ENCODE data around the gene SLC39A11. TPM values are rescaled to one million over a fixed set of nuclear protein-coding genes. Genes with fewer than 3 reads are reported as not detected.

SLC39A11 gene
- total RNA-seq, 1 donor from 2014 or later, result 5.5 TPM

GRCh38 chr17:73023759-73024158 lies 68.7 kb downstream of the SLC39A11 start:
- Mint-ChIP-seq H3K9me3 (peaks cover 11% of the 10 kb centered on the region), H3K27ac (no peak overlapping the region), H3K4me3 (no peak overlapping the region), H3K27me3 (ENCODE audit: insufficient read depth, low read depth) (peaks cover 2% of the 10 kb centered on the region), H3K36me3 (peaks cover 4% of the 10 kb centered on the region), H3K4me1 (peaks cover 5% of the 10 kb centered on the region)
- no peak overlapping the region for H3K4me3 ChIP-seq
- H3K27ac ChIP-seq, result no peak overlapping the region
- H3F3A ChIP-seq (ENCODE audit: low read depth), result no peaks in the 10 kb centered on the region
- no peak overlapping the region for H3K9ac ChIP-seq
- no peaks in the 10 kb centered on the region for H3K79me2 ChIP-seq (ENCODE audit: low read depth)
- no peaks in the 10 kb centered on the region for H3K36me3 ChIP-seq
- no peak overlapping the region for H3K4me2 ChIP-seq
- TF ChIP-seq CTCF (IDR thresholded peaks at IDR 0.05), result no peak
- TF ChIP-seq EZH2 (IDR thresholded peaks at IDR 0.05), result no peak
- TF ChIP-seq EZH2phosphoT487 (IDR thresholded peaks at IDR 0.05), result no peak
- H3K27me3 ChIP-seq, result no peaks in the 10 kb centered on the region
- DNase-seq (ENCODE audit: low spot score), result no peak
- no peaks in the 10 kb centered on the region for H4K20me1 ChIP-seq (ENCODE audit: low read depth)
- no peaks in the 10 kb centered on the region for H3K9me3 ChIP-seq (ENCODE audit: low read depth)
- no peak overlapping the region for H2AFZ ChIP-seq (replicated peaks)
- no peaks in the 10 kb centered on the region for H3K4me1 ChIP-seq

GRCh38 chr17:73022694-73023093 lies 69.8 kb downstream of the SLC39A11 start:
- no peak overlapping the region for H3K9ac ChIP-seq
- Mint-ChIP-seq H3K4me3 (no peak overlapping the region), H3K27ac (no peak overlapping the region), H3K27me3 (ENCODE audit: insufficient read depth, low read depth) (peaks cover 2% of the 10 kb centered on the region), H3K4me1 (no peaks in the 10 kb centered on the region), H3K9me3 (peaks cover 14% of the 10 kb centered on the region), H3K36me3 (peaks cover 4% of the 10 kb centered on the region)
- H3F3A ChIP-seq (ENCODE audit: low read depth), result no peaks in the 10 kb centered on the region
- H3K36me3 ChIP-seq, result no peaks in the 10 kb centered on the region
- no peak overlapping the region for H2AFZ ChIP-seq (replicated peaks)
- DNase-seq (ENCODE audit: low spot score), result no peak
- H3K4me1 ChIP-seq, result no peaks in the 10 kb centered on the region
- no peaks in the 10 kb centered on the region for H3K9me3 ChIP-seq (ENCODE audit: low read depth)
- H3K79me2 ChIP-seq (ENCODE audit: low read depth), result no peaks in the 10 kb centered on the region
- H4K20me1 ChIP-seq (ENCODE audit: low read depth), result no peaks in the 10 kb centered on the region
- no peaks in the 10 kb centered on the region for H3K27me3 ChIP-seq
- no peak overlapping the region for H3K4me2 ChIP-seq
- TF ChIP-seq EZH2 (IDR thresholded peaks at IDR 0.05) (no peak), CTCF (IDR thresholded peaks at IDR 0.05) (no peak), EZH2phosphoT487 (IDR thresholded peaks at IDR 0.05) (no peak)
- no peak overlapping the region for H3K27ac ChIP-seq
- no peak overlapping the region for H3K4me3 ChIP-seq

GRCh38 chr17:73021771-73022170 lies 70.7 kb downstream of the SLC39A11 start:
- no peaks in the 10 kb centered on the region for H3K4me1 ChIP-seq
- Mint-ChIP-seq H3K27me3 (ENCODE audit: insufficient read depth, low read depth) (peaks cover 2% of the 10 kb centered on the region), H3K27ac (no peak overlapping the region), H3K9me3 (peaks cover 14% of the 10 kb centered on the region), H3K4me3 (no peak overlapping the region), H3K36me3 (peaks cover 4% of the 10 kb centered on the region), H3K4me1 (no peaks in the 10 kb centered on the region)
- no peaks in the 10 kb centered on the region for H4K20me1 ChIP-seq (ENCODE audit: low read depth)
- no peaks in the 10 kb centered on the region for H3F3A ChIP-seq (ENCODE audit: low read depth)
- H2AFZ ChIP-seq (replicated peaks), result no peak overlapping the region
- H3K36me3 ChIP-seq, result no peaks in the 10 kb centered on the region
- H3K27ac ChIP-seq, result no peak overlapping the region
- no peak overlapping the region for H3K4me2 ChIP-seq
- H3K9me3 ChIP-seq (ENCODE audit: low read depth), result no peaks in the 10 kb centered on the region
- no peak overlapping the region for H3K4me3 ChIP-seq
- no peaks in the 10 kb centered on the region for H3K79me2 ChIP-seq (ENCODE audit: low read depth)
- no peaks in the 10 kb centered on the region for H3K27me3 ChIP-seq
- TF ChIP-seq EZH2phosphoT487 (IDR thresholded peaks at IDR 0.05) (no peak), CTCF (IDR thresholded peaks at IDR 0.05) (no peak), EZH2 (IDR thresholded peaks at IDR 0.05) (no peak)
- DNase-seq (ENCODE audit: low spot score), result no peak
- no peak overlapping the region for H3K9ac ChIP-seq
